Right atrium auricular region (tissue), 2 donors: ENCODE measurements around the gene FHIT. TPM values are rescaled to one million over a fixed set of nuclear protein-coding genes. Genes with fewer than 3 reads are reported as not detected.
"Not testable (repeated sequence)": the region's sequence is repeated elsewhere in the genome, so short reads cannot be mapped to it uniquely, and the experiment has no call there.

Experiments
- DNase-seq: peaks from one replicate; pipeline ENCODE4 v3.0.0-alpha.2; 2019; ENCODE audit warnings: low spot score
- H3K27ac ChIP-seq, 2 donors: fragments of 200-600 bp; sonication (generic); 1 replicate in 1 of 2; 2 replicates in 1 of 2; pipeline ENCODE4 v1.5.1; 2016 to 2019
- H3K27me3 ChIP-seq, 2 donors: fragments of 200-600 bp; sonication (generic); one replicate each; pipeline versions ENCODE4 v1.5.1 to v1.6.0; 2017 to 2019
- H3K36me3 ChIP-seq: fragments of 200-600 bp; sonication (generic); one replicate; pipeline ENCODE4 v1.5.1; 2016
- H3K4me1 ChIP-seq, 2 donors: fragments of 200-600 bp; sonication (generic); one replicate each; pipeline versions ENCODE4 v1.5.1 to v1.6.0; 2017 to 2019
- H3K4me3 ChIP-seq, 2 donors: fragments of 200-600 bp; sonication (generic); 1 replicate in 1 of 2; 2 replicates in 1 of 2; pipeline ENCODE4 v1.5.1; 2017 to 2019; ENCODE audit warnings: mild to moderate bottlenecking in 1 of 2, moderate library complexity in 1 of 2
- H3K9me3 ChIP-seq, 2 donors: fragments of 200-600 bp; sonication (generic); one replicate each; pipeline ENCODE4 v1.5.1; 2019
- CTCF ChIP-seq, 2 donors: fragments of 200-600 bp; sonication (generic); IDR thresholded peaks; one replicate each; pipeline ENCODE4 v1.5.1; 2019; ENCODE audit warnings: antibody characterized with exemption in 2 of 2
- total RNA-seq, 2 donors: library from RNA; depleted of rRNA; stranded (reverse); fragments of >200 nt; gene quantifications; one replicate each; pipeline ENCODE4 v1.1.0, GENCODE V29; 2016

FHIT gene
- total RNA-seq, 2 donors from 2014 or later, result 10.4 to 11.0 TPM

DNA sequence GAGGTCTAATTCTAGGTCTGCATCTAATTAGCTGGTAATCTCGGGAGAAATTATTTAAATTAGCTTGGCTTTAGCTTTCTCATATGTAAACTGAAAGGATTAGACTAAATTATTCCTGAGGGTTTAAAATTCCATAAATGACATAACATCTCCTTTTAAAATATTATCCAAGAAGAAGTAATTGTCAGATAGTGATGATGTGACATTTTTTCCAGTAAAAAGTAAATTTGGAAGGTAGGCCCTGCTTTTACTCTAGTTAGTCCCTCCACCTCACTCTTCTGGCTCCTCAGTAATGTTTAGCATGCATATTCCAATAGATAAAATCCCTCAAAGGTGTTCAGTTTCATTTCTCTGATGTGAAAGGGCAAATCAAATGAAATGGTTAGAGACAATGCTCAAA, 215.7 kb downstream of the FHIT start:
- H3K27ac ChIP-seq, result no peak overlapping the region
- no peak for DNase-seq
- no peaks in the 10 kb centered on the region for H3K36me3 ChIP-seq
- H3K4me1 ChIP-seq, result no peaks in the 10 kb centered on the region
- TF ChIP-seq CTCF (IDR thresholded peaks at IDR 0.05), result no peak
- no peak overlapping the region for H3K4me3 ChIP-seq
- no peaks in the 10 kb centered on the region for H3K27me3 ChIP-seq
- peaks cover 0 to 5% of the 10 kb centered on the region in 2 donors for H3K9me3 ChIP-seq

GRCh38 chr3:61032991-61033390, 218.3 kb downstream of the FHIT start:
- TF ChIP-seq CTCF (IDR thresholded peaks at IDR 0.05), result no peak
- Histone ChIP-seq H3K27ac (no peak overlapping the region), H3K36me3 (no peaks in the 10 kb centered on the region), H3K9me3 (peaks cover 0 to 5% of the 10 kb centered on the region in 2 donors), H3K27me3 (no peaks in the 10 kb centered on the region), H3K4me3 (no peak overlapping the region), H3K4me1 (no peaks in the 10 kb centered on the region)
- DNase-seq, result no peak

DNA sequence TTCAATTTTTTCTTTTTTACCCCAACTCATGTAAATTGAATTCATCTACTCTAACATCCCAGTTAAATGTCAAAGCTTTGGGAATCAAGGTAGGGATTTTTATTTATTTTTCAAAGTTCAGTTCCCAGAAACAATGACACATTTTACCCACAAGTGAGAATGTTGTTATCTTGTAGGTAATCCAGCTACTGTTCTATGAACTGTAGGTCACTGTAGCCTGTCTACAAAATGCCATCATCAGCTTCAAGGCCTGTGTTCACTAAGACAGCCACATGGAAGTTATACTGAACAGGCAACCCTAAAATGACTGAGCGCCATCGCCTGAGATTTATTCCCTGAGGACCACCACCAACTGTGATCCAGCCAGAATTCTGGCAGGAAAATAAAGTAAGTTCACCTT, 219.7 kb downstream of the FHIT start:
- no peak for DNase-seq
- no peak for TF ChIP-seq CTCF (IDR thresholded peaks at IDR 0.05)
- no peak overlapping the region for H3K27ac ChIP-seq

DNA sequence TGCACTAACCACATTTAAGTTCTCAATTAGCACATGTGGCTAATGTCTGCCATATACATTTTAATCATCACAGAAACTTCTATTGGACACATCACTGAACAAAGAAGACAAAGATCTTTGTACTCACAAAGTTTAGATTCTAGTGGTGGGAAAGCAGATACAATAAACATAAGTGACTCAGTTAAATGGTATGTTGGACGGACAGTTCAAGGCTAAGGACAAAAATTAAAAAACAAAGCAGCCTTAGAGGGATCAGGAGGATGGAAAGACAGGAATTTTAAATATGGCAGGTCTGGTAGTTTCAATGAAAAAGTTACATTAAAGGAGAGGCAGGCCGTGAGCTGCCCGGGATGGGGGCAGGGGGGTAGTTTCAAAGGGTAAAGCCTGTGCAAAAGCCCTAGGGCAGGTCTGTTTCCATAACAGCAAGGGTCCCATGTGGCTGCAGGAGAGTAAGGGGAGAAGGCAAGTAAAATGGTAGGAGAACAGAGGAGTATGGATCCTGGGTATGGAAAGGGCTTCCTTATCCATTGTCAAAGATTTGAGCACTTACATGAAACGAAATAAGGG, 220.7 kb downstream of the FHIT start:
- no peak for DNase-seq
- H3K4me3 ChIP-seq, result no peak overlapping the region
- H3K27me3 ChIP-seq, result no peaks in the 10 kb centered on the region
- TF ChIP-seq CTCF (IDR thresholded peaks at IDR 0.05), result no peak
- H3K27ac ChIP-seq, result no peak overlapping the region
- H3K36me3 ChIP-seq, result no peaks in the 10 kb centered on the region
- H3K4me1 ChIP-seq, result no peaks in the 10 kb centered on the region
- H3K9me3 ChIP-seq, result peaks cover 0 to 5% of the 10 kb centered on the region in 2 donors

More for the DNA sequence above, 219.7 kb downstream of the FHIT start:
- Histone ChIP-seq H3K9me3 (peaks cover 0 to 5% of the 10 kb centered on the region in 2 donors), H3K36me3 (no peaks in the 10 kb centered on the region), H3K27me3 (no peaks in the 10 kb centered on the region), H3K4me3 (no peak overlapping the region), H3K4me1 (no peaks in the 10 kb centered on the region)

GRCh38 chr3:61029194-61029593, 222.1 kb downstream of the FHIT start:
- no peak for DNase-seq
- H3K9me3 ChIP-seq, result peaks cover 0 to 5% of the 10 kb centered on the region in 2 donors
- no peak for TF ChIP-seq CTCF (IDR thresholded peaks at IDR 0.05)
- no peaks in the 10 kb centered on the region for H3K27me3 ChIP-seq
- no peak overlapping the region for H3K4me3 ChIP-seq
- H3K27ac ChIP-seq, result no peak overlapping the region
- H3K4me1 ChIP-seq, result no peaks in the 10 kb centered on the region
- no peaks in the 10 kb centered on the region for H3K36me3 ChIP-seq

DNA sequence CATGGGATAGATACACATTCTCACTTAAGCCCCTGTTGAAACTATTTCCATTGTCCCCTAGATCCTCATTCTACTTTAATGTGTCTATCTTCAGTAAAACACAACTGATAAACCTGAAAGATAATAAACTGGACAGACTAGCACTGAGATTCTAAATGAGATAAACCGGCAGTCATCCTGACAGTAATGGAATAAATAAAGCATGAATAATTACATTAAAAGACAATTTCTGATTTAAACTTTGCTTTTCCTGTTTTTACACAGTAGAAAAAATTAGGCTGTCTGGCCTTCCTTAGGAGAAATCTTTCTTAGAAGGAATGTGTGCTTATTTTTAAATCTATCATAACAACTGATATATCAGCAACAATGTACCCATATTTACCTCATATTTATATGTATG, 232.4 kb downstream of the FHIT start:
- TF ChIP-seq CTCF (IDR thresholded peaks at IDR 0.05), result no peak
- no peaks in the 10 kb centered on the region for H3K27me3 ChIP-seq
- H3K4me1 ChIP-seq, result no peaks in the 10 kb centered on the region
- no peak for DNase-seq
- H3K27ac ChIP-seq, result no peak overlapping the region
- no peaks in the 10 kb centered on the region for H3K9me3 ChIP-seq
- H3K36me3 ChIP-seq, result no peaks in the 10 kb centered on the region
- H3K4me3 ChIP-seq, result no peak overlapping the region

DNA sequence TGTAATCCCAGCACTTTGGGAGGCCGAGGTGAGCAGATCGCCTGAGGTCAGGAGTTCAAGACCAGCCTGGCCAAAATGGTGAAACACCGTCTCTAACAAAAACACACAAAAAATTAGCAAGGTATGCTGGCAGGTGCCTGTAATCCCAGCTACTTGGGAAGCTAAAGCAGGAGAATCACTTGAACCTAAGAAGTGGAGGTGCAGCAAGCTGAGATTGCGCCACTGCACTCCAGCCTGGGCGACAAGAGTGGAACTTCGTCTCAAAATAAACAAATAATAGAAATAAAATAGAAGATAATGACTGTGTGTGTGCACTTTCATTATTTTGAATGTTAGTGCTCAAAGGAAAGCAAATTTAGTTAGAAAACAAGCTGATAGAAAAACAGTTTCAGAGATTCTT, 234.2 kb downstream of the FHIT start:
- DNase-seq, H3K9me3 ChIP-seq: not testable (repeated sequence)

More for the DNA sequence above, 234.2 kb downstream of the FHIT start:
- H3K36me3 ChIP-seq, H3K4me1 ChIP-seq, H3K27ac ChIP-seq, H3K27me3 ChIP-seq, H3K4me3 ChIP-seq: not testable (repeated sequence)
